Mesothelial cell of epicardium (in vitro differentiated cells): ENCODE measurements around the gene RAP1GAP. TPM values are rescaled to one million over a fixed set of nuclear protein-coding genes. Genes with fewer than 3 reads are reported as not detected.

Experiments
- DNase-seq, 2 experiments: peaks; one replicate each; pipeline ENCODE4 v3.0.0; 2021; ENCODE audit warnings: low spot score in 2 of 2; ENCODE audit not compliant: unreplicated experiment in 2 of 2
- H3K27ac Mint-ChIP-seq: 2 replicates; pipeline ENCODE4 v1.8.0; 2021; ENCODE audit warnings: mixed read lengths
- H3K27me3 Mint-ChIP-seq: 2 replicates; pipeline ENCODE4 v1.8.0; 2021; ENCODE audit warnings: low read depth, mixed read lengths
- H3K36me3 Mint-ChIP-seq: 2 replicates; pipeline ENCODE4 v1.8.0; 2021; ENCODE audit warnings: mixed read lengths
- H3K4me1 Mint-ChIP-seq: 2 replicates; pipeline ENCODE4 v1.8.0; 2021; ENCODE audit warnings: mixed read lengths
- H3K4me3 Mint-ChIP-seq: 2 replicates; pipeline ENCODE4 v1.8.0; 2021; ENCODE audit warnings: mild to moderate bottlenecking, moderate library complexity, mixed read lengths
- H3K9me3 Mint-ChIP-seq: 2 replicates; pipeline ENCODE4 v1.8.0; 2021; ENCODE audit warnings: mixed read lengths
- total RNA-seq: library from RNA; stranded (reverse); gene quantifications from 3 replicates; pipeline ENCODE4 v1.2.1, GENCODE V29; 2021
- TF ChIP-seq, protein P1 (sequence below): fragments of 200-600 bp; sonication (generic); IDR thresholded peaks from one replicate; pipeline ENCODE4 v1.5.0; 2021; ENCODE audit warnings: antibody characterized with exemption; ENCODE audit not compliant: unreplicated experiment

Gene RAP1GAP
- total RNA-seq, 1 donor from 2014 or later: 8.0 TPM

DNA sequence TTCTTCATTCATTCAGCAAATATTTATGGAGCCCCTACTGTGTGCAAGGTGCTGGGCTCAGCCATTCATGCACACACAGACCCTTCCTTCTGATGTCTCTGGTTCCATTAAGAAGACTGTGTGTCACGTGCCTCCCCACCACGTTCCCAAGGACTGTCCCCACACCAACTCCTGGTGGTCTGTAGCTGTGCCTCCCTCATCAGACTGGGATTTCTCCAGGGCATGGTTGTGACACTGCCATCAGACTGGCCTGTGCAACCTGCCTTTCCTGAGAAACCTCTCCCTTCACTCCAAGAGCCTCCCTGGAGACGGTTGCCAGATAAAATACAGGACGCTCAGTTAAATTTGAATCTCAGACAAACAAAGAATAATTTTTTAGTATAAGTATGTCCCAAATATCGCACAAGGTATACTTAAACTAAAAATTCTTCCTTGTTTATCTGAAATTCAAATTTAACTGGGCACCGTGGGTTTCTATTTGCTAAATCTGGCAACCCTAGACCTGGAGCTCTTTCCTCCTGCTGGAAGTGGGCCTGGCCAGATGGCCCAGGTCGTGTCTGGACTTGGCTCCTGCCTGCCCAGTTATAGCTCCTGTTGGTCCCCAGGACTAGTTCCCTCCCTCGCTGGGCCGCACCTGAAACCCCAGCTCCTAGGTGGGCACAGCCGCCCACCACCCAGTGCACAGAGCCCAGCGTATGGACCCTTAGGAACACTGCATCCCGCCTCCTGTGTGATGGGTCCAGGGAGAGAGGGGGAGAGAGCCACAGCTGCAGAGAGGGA lies 76.9 kb downstream of the RAP1GAP start:
- H3K27ac Mint-ChIP-seq: no peak overlapping the region

DNA sequence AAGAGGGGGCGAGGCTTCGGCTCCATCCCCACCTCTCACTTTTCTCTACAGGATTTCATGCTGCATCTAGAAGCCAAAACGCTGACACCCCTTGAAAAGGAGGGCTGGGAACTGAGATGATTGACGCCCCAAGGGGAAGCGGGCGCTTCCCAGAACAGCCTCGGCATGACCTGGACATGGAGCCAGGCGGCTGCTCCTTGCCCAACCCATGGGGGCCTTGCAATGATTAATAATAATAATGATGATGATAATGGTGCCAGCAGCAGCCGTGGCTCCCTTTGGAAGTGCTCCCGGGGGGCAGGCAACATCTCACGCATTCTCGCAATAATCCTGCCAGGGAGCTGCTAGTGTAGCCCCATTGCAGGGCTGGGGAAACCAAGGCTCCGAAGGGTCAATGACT lies 78.2 kb downstream of the RAP1GAP start:
- Mint-ChIP-seq H3K36me3 (no peaks in the 10 kb centered on the region), H3K9me3 (no peaks in the 10 kb centered on the region), H3K27ac (no peak overlapping the region), H3K27me3 (peaks cover 28% of the 10 kb centered on the region), H3K4me3 (no peak overlapping the region), H3K4me1 (peaks cover 15% of the 10 kb centered on the region)
- TF ChIP-seq, protein P1, sequence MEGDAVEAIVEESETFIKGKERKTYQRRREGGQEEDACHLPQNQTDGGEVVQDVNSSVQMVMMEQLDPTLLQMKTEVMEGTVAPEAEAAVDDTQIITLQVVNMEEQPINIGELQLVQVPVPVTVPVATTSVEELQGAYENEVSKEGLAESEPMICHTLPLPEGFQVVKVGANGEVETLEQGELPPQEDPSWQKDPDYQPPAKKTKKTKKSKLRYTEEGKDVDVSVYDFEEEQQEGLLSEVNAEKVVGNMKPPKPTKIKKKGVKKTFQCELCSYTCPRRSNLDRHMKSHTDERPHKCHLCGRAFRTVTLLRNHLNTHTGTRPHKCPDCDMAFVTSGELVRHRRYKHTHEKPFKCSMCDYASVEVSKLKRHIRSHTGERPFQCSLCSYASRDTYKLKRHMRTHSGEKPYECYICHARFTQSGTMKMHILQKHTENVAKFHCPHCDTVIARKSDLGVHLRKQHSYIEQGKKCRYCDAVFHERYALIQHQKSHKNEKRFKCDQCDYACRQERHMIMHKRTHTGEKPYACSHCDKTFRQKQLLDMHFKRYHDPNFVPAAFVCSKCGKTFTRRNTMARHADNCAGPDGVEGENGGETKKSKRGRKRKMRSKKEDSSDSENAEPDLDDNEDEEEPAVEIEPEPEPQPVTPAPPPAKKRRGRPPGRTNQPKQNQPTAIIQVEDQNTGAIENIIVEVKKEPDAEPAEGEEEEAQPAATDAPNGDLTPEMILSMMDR: no peak
- no peak for DNase-seq

More for the DNA sequence above, 76.9 kb downstream of the RAP1GAP start:
- Mint-ChIP-seq H3K27me3 (peaks cover 18% of the 10 kb centered on the region), H3K9me3 (no peaks in the 10 kb centered on the region), H3K36me3 (no peaks in the 10 kb centered on the region), H3K4me1 (peaks cover 7% of the 10 kb centered on the region), H3K4me3 (no peak overlapping the region)
- TF ChIP-seq, protein P1: no peak
- DNase-seq: no peak

DNA sequence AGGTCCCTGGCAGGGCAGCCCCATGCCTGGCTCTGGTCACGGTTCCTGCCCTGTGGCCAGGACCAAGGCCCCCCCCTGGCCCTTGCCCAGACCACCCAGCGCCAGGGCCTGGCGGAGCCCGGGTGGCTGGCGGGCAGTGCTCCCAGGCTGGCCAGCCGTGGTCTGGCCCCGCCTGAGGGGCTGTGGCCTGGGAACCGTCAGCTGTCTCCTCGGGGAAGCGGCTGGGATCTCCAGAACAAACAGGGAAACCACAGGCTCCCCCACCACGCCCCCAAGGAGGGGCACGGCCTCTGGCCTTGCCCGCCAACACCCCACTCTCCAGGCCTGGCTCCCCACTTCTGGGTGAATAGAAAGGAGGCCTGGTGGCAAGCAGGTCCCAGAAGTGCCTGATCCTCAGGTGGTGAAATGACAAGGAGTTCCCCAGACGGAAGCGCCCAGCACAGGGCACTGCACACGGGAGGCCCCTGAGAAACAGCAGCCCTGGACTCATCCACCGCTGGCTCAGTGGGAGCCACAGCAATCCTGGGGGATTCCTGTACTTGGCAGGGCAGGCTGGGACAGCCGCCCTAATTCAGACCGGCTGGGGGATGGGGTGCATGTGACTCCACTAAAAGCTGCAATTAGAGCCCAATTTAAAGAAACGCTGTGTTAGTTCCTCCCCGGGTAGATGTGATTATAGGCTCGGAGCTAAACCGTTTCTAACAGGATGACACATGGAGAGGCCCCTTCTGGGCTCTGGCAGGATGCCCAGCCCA lies 78.9 kb downstream of the RAP1GAP start:
- TF ChIP-seq, protein P1: no peak
- H3K36me3 Mint-ChIP-seq: no peaks in the 10 kb centered on the region
- H3K4me3 Mint-ChIP-seq: no peak overlapping the region
- no peaks in the 10 kb centered on the region for H3K9me3 Mint-ChIP-seq
- peaks cover 29% of the 10 kb centered on the region for H3K27me3 Mint-ChIP-seq
- DNase-seq: no peak
- no peak overlapping the region for H3K27ac Mint-ChIP-seq
- peaks cover 15% of the 10 kb centered on the region for H3K4me1 Mint-ChIP-seq

DNA sequence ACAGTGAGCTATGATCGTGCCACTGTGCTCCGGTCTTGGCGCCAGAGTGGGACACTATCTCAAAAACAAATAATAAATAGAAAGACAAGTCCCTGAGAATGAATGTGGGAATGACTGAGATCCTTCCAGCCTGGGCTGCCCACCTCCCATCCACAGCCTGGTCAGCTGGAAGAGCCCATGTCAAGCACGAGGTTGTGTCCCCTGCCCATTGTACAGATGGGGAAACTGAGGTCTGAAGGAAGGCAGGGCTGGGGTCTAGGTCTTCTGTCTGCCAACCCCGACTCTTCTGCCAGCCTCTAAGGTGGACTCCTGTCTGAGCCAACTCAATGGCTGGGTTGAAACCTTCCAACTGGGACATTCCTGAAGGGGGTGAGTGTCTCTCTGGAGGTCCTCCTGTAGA lies 79.5 kb downstream of the RAP1GAP start:
- H3K9me3 Mint-ChIP-seq: no peaks in the 10 kb centered on the region
- DNase-seq: no peak
- H3K27ac Mint-ChIP-seq: no peak overlapping the region
- H3K27me3 Mint-ChIP-seq: peaks cover 34% of the 10 kb centered on the region
- no peak overlapping the region for H3K4me3 Mint-ChIP-seq
- TF ChIP-seq, protein P1: no peak
- peaks cover 19% of the 10 kb centered on the region for H3K4me1 Mint-ChIP-seq
- no peaks in the 10 kb centered on the region for H3K36me3 Mint-ChIP-seq

DNA sequence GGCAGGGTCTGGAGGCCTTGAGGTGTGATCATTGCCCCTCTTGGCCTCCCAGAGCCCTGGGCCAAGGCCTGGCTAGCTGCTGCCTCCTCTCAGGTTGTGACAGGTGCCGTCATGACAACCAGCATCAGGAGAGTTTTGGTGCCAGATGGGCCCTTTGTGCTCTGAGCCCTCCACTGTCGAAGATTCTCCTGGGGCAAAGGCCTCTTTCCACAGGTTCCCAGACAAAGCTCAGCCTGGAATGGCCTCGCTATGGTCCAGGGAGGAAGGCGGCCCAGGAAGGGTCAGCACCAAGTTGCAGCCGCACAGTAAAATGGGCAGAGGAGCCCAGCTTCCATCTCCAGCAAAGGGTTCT lies 81.6 kb downstream of the RAP1GAP start:
- Mint-ChIP-seq H3K9me3 (no peaks in the 10 kb centered on the region), H3K27me3 (peaks cover 50% of the 10 kb centered on the region), H3K4me1 (peaks cover 19% of the 10 kb centered on the region), H3K4me3 (no peak overlapping the region), H3K36me3 (no peaks in the 10 kb centered on the region), H3K27ac (no peak overlapping the region)
- TF ChIP-seq, protein P1: no peak
- no peak for DNase-seq
